Measurements from ENCODE around the gene INPP4A.

The INPP4A gene

GRCh38 chr2:98548920-98549818, 104.5 kb downstream of the INPP4A start:
- DNase-seq = no peak

GRCh38 chr2:98550165-98550564, 105.5 kb downstream of the INPP4A start:
- DNase-seq = no peak

GRCh38 chr2:98551316-98551715, 106.7 kb downstream of the INPP4A start:
- DNase-seq = no peak

- DNase-seq = no peak
Measured at GRCh38 chr2:98552499-98553179, 108.0 kb downstream of the INPP4A start.

- DNase-seq = no peak
Measured at GRCh38 chr2:98554116-98554861, 109.6 kb downstream of the INPP4A start.

- no peak for DNase-seq
Measured at GRCh38 chr2:98555696-98556095, 111.0 kb downstream of the INPP4A start.

GRCh38 chr2:98556344-98557033, 111.8 kb downstream of the INPP4A start:
- no peak for DNase-seq

- DNase-seq = no peak
Measured at GRCh38 chr2:98558852-98559530, 114.3 kb downstream of the INPP4A start.

- DNase-seq = no peak
Measured at GRCh38 chr2:98559581-98559980, 114.9 kb downstream of the INPP4A start.

GRCh38 chr2:98560256-98560771, 115.7 kb downstream of the INPP4A start:
- no peak for DNase-seq

- DNase-seq = no peak
Measured at GRCh38 chr2:98561018-98561417, 116.4 kb downstream of the INPP4A start.

GRCh38 chr2:98561902-98562695, 117.4 kb downstream of the INPP4A start:
- no peak for DNase-seq

GRCh38 chr2:98563394-98563793, 118.7 kb downstream of the INPP4A start:
- no peak for DNase-seq

GRCh38 chr2:98564541-98565132, 120.0 kb downstream of the INPP4A start:
- no peak for DNase-seq

- DNase-seq = no peak
Measured at GRCh38 chr2:98565286-98565860, 120.7 kb downstream of the INPP4A start.

- DNase-seq = no peak
Measured at GRCh38 chr2:98565941-98566340, 121.3 kb downstream of the INPP4A start.

GRCh38 chr2:98568161-98568956, 123.7 kb downstream of the INPP4A start:
- DNase-seq = no peak

- peak; percentile 20 for DNase-seq
Measured at GRCh38 chr2:98569197-98569793, 124.6 kb downstream of the INPP4A start.

GRCh38 chr2:98569915-98570314, 125.3 kb downstream of the INPP4A start:
- DNase-seq = no peak
